HepG2 (cell line): ENCODE results near the gene PDZD7. TPM values are rescaled to one million over a fixed set of nuclear protein-coding genes. Genes with fewer than 3 reads are reported as not detected.
A peak's percentile ranks its signal among the peaks of the same experiment; 100 is the strongest.

Source experiments
- AHR ChIP-seq: IDR thresholded peaks from 2 replicates; pipeline ENCODE4 v1.6.1; 2018; ENCODE audit warnings: missing genetic modification reagents, missing compliant biosample characterization
- ELF4 ChIP-seq: sonication (generic); formaldehyde crosslinking; IDR thresholded peaks from 2 replicates; pipeline ENCODE4 v1.5.0; 2020; ENCODE audit warnings: missing genetic modification reagents, mild to moderate bottlenecking, moderate library complexity, borderline replicate concordance
- ETV6 ChIP-seq: sonication (generic); formaldehyde crosslinking; conservative IDR thresholded peaks from 2 replicates; pipeline ENCODE4 v1.4.0; 2020; ENCODE audit warnings: missing genetic modification reagents
- GABPB1 ChIP-seq: IDR thresholded peaks from 2 replicates; pipeline ENCODE4 v1.6.1; 2016; ENCODE audit warnings: mild to moderate bottlenecking, missing genetic modification reagents, moderate library complexity, missing compliant biosample characterization
- HNRNPLL ChIP-seq: fragments of 200-400 bp; formaldehyde crosslinking; IDR thresholded peaks from 2 replicates; pipeline ENCODE4 v1.6.1; 2017; ENCODE audit warnings: mild to moderate bottlenecking, low read depth, low read length; ENCODE audit not compliant: poor library complexity, severe bottlenecking
- IKZF4 ChIP-seq: sonication (generic); formaldehyde crosslinking; IDR thresholded peaks from 2 replicates; pipeline ENCODE4 v1.5.1; 2020; ENCODE audit warnings: borderline replicate concordance, mild to moderate bottlenecking, low read depth, missing genetic modification reagents; ENCODE audit errors: not compliant biosample characterization
- KLF13 ChIP-seq: sonication (generic); formaldehyde crosslinking; IDR thresholded peaks from 2 replicates; pipeline ENCODE4 v1.4.0; 2020; ENCODE audit warnings: mild to moderate bottlenecking, missing genetic modification reagents
- MATR3 ChIP-seq: sonication (generic); formaldehyde crosslinking; IDR thresholded peaks from 2 replicates; pipeline ENCODE4 v1.4.0; 2020; ENCODE audit warnings: missing genetic modification reagents
- MAZ ChIP-seq, 2 experiments: sonication (generic) in 1 of 2; formaldehyde crosslinking in 1 of 2; IDR thresholded peaks; 2 replicates each; pipeline versions ENCODE4 v1.5.0 to v1.6.1; 2012 to 2020; ENCODE audit warnings: low read depth in 2 of 2, mild to moderate bottlenecking in 2 of 2, borderline replicate concordance in 1 of 2, improper control_type of control experiment in 1 of 2, low read length in 1 of 2, missing genetic modification reagents in 1 of 2, moderate library complexity in 1 of 2
- MYNN ChIP-seq: sonication (generic); formaldehyde crosslinking; IDR thresholded peaks from 2 replicates; pipeline ENCODE4 v1.4.0; 2020; ENCODE audit warnings: mild to moderate bottlenecking, low read depth, missing genetic modification reagents
- NFYC ChIP-seq: IDR thresholded peaks from 2 replicates; pipeline ENCODE4 v1.6.1; 2016; ENCODE audit warnings: missing genetic modification reagents, missing compliant biosample characterization
- SETDB1 ChIP-seq: sonication (generic); formaldehyde crosslinking; IDR thresholded peaks from 2 replicates; pipeline ENCODE4 v1.5.1; 2020; ENCODE audit warnings: missing genetic modification reagents, mild to moderate bottlenecking, borderline replicate concordance
- SRSF4 ChIP-seq: fragments of 200-400 bp; formaldehyde crosslinking; IDR thresholded peaks from one replicate; pipeline ENCODE4 v1.6.1; 2018; ENCODE audit warnings: mild to moderate bottlenecking, low read depth, low read length, moderate library complexity; ENCODE audit not compliant: poor library complexity, severe bottlenecking
- U2AF1 ChIP-seq: fragments of 200-400 bp; formaldehyde crosslinking; optimal IDR thresholded peaks from 2 replicates; pipeline ENCODE3; 2017; ENCODE audit warnings: mild to moderate bottlenecking, low read depth, low read length
- WIZ ChIP-seq: sonication (generic); formaldehyde crosslinking; IDR thresholded peaks from 2 replicates; pipeline ENCODE4 v1.5.1; 2020; ENCODE audit warnings: mild to moderate bottlenecking, missing genetic modification reagents
- ZBTB3 ChIP-seq: sonication (generic); formaldehyde crosslinking; IDR thresholded peaks from 2 replicates; pipeline ENCODE4 v1.4.0; 2020; ENCODE audit warnings: low read depth, mild to moderate bottlenecking, moderate library complexity, missing genetic modification reagents, borderline replicate concordance
- ZFP90 ChIP-seq: sonication (generic); formaldehyde crosslinking; IDR thresholded peaks from 2 replicates; pipeline ENCODE4 v1.8.0; 2022; ENCODE audit warnings: missing genetic modification reagents, mild to moderate bottlenecking, inconsistent platforms, borderline replicate concordance
- ZNF350 ChIP-seq: sonication (generic); formaldehyde crosslinking; IDR thresholded peaks from 2 replicates; pipeline ENCODE4 v1.4.0; 2020; ENCODE audit warnings: mild to moderate bottlenecking, low read depth, missing genetic modification reagents, borderline replicate concordance
- polyA plus RNA-seq, 8 experiments: library from polyadenylated mRNA; depleted of rRNA in 3 of 8; stranded (reverse) in 7 of 8; unstranded in 1 of 8; fragments of >200 nt; fragmentation: Illumina TruSeq in 4 of 8; extraction: Trizol in 4 of 8; gene quantifications; 2 replicates each; pipeline versions ENCODE4 v1.2.1 to v1.2.3, GENCODE V29; 2011 to 2016; ENCODE audit warnings: low read depth in 4 of 8, missing spikeins in 1 of 8, mixed read lengths in 1 of 8; ENCODE audit not compliant: insufficient read depth in 1 of 8
- total RNA-seq, 5 experiments: library from RNA; depleted of rRNA; stranded (reverse); fragments of >200 nt; fragmentation: Illumina TruSeq; extraction: Trizol; gene quantifications; 2 replicates each; pipeline ENCODE4 v1.2.3, GENCODE V29; 2016; ENCODE audit warnings: low read depth in 1 of 5
- TF ChIP-seq, protein P1 (sequence below): sonication (generic); formaldehyde crosslinking; IDR thresholded peaks from 2 replicates; pipeline ENCODE4 v1.4.0; 2020; ENCODE audit warnings: missing genetic modification reagents
- TF ChIP-seq, protein P2 (sequence below): sonication (generic); formaldehyde crosslinking; IDR thresholded peaks from 2 replicates; pipeline ENCODE4 v1.4.0; 2020; ENCODE audit warnings: missing genetic modification reagents, mild to moderate bottlenecking, borderline replicate concordance
- TF ChIP-seq, protein P3 (sequence below): sonication (generic); formaldehyde crosslinking; conservative IDR thresholded peaks from 2 replicates; pipeline ENCODE4 v1.8.0; 2022; ENCODE audit warnings: missing genetic modification reagents
- TF ChIP-seq, protein P4 (sequence below): sonication (generic); formaldehyde crosslinking; IDR thresholded peaks from 2 replicates; pipeline ENCODE4 v1.4.0; 2020; ENCODE audit warnings: mild to moderate bottlenecking, missing genetic modification reagents

The PDZD7 gene
- total and polyA plus RNA-seq, 2 of the 13 experiments (the other 11 are each of a cell fraction or from before 2014, with no cell fraction given) = 0.58 to 0.73 TPM

DNA sequence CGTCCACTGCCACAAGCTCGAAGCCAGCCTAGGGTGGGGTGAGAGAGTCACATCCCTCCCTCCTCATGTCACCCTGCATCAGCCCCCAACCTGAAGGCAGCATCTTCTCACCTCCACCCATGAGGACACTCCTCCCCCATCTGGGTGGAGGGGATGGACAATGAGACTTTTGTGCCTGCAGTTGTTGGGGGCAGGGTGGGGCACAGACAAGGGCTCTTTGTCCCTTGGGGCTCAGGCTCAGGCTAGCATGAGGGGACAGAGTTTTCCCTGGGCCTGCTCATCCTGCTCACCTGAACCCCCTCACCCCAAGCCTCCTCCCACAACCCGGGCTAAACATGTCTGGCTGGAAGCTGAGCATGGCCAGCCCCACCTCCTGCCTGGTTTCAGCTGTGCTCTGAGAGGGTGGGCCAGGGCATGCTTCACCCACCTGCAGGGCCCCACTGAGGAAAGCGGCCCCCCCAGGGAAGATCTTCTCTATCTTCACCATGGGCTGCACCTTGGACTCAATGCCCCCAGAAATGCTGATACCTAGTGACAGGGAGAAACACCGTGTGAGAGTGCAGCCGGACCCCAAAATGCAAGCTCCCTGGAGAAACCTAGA lies 22.0 kb downstream of the PDZD7 start (continued):
- TF ChIP-seq, protein P1, sequence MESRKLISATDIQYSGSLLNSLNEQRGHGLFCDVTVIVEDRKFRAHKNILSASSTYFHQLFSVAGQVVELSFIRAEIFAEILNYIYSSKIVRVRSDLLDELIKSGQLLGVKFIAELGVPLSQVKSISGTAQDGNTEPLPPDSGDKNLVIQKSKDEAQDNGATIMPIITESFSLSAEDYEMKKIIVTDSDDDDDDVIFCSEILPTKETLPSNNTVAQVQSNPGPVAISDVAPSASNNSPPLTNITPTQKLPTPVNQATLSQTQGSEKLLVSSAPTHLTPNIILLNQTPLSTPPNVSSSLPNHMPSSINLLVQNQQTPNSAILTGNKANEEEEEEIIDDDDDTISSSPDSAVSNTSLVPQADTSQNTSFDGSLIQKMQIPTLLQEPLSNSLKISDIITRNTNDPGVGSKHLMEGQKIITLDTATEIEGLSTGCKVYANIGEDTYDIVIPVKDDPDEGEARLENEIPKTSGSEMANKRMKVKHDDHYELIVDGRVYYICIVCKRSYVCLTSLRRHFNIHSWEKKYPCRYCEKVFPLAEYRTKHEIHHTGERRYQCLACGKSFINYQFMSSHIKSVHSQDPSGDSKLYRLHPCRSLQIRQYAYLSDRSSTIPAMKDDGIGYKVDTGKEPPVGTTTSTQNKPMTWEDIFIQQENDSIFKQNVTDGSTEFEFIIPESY (CRISPR knock-in tag) = no peak
- TF ChIP-seq ZFP90 (0 out of 2 replicates have a peak, but pooled peaks have one; percentile 33), SRSF4 (no peak), MAZ (IDR thresholded peaks at IDR 0.05; ENCODE audit: borderline replicate concordance, low read depth, low read length) (no peak), MAZ (CRISPR knock-in tag; IDR thresholded peaks at IDR 0.05; ENCODE audit: low read depth) (0 out of 2 replicates have a peak, but pooled peaks have one; percentile 25), WIZ (no peak), ZNF350 (CRISPR knock-in tag) (no peak), KLF13 (CRISPR knock-in tag) (no peak), U2AF1 (no peak), GABPB1 (CRISPR knock-in tag) (no peak), MYNN (CRISPR knock-in tag) (no peak), ELF4 (CRISPR knock-in tag) (no peak), MATR3 (CRISPR knock-in tag) (no peak), HNRNPLL (no peak), IKZF4 (CRISPR knock-in tag) (no peak), ZBTB3 (CRISPR knock-in tag) (no peak), SETDB1 (CRISPR knock-in tag) (no peak), NFYC (CRISPR knock-in tag) (no peak), AHR (CRISPR knock-in tag) (no peak), ETV6 (CRISPR knock-in tag) (no peak)
- TF ChIP-seq, protein P2, sequence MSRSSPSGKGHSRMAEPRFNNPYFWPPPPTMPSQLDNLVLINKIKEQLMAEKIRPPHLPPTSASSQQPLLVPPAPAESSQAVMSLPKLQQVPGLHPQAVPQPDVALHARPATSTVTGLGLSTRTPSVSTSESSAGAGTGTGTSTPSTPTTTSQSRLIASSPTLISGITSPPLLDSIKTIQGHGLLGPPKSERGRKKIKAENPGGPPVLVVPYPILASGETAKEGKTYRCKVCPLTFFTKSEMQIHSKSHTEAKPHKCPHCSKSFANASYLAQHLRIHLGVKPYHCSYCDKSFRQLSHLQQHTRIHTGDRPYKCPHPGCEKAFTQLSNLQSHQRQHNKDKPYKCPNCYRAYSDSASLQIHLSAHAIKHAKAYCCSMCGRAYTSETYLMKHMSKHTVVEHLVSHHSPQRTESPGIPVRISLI (CRISPR knock-in tag) = no peak
- TF ChIP-seq, protein P3, sequence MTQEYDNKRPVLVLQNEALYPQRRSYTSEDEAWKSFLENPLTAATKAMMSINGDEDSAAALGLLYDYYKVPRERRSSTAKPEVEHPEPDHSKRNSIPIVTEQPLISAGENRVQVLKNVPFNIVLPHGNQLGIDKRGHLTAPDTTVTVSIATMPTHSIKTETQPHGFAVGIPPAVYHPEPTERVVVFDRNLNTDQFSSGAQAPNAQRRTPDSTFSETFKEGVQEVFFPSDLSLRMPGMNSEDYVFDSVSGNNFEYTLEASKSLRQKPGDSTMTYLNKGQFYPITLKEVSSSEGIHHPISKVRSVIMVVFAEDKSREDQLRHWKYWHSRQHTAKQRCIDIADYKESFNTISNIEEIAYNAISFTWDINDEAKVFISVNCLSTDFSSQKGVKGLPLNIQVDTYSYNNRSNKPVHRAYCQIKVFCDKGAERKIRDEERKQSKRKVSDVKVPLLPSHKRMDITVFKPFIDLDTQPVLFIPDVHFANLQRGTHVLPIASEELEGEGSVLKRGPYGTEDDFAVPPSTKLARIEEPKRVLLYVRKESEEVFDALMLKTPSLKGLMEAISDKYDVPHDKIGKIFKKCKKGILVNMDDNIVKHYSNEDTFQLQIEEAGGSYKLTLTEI (CRISPR knock-in tag) = no peak
- TF ChIP-seq, protein P4, sequence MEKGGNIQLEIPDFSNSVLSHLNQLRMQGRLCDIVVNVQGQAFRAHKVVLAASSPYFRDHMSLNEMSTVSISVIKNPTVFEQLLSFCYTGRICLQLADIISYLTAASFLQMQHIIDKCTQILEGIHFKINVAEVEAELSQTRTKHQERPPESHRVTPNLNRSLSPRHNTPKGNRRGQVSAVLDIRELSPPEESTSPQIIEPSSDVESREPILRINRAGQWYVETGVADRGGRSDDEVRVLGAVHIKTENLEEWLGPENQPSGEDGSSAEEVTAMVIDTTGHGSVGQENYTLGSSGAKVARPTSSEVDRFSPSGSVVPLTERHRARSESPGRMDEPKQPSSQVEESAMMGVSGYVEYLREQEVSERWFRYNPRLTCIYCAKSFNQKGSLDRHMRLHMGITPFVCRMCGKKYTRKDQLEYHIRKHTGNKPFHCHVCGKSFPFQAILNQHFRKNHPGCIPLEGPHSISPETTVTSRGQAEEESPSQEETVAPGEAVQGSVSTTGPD (CRISPR knock-in tag) = no peak; the same call in 1 of the 2 replicates
